Upper lobe of left lung (tissue), 6 donors: ENCODE data around the gene SHLD2. TPM values are rescaled to one million over a fixed set of nuclear protein-coding genes. Genes with fewer than 3 reads are reported as not detected.
A peak's percentile ranks its signal among the peaks of the same experiment; 100 is the strongest.
"Not testable (repeated sequence)": the region's sequence is repeated elsewhere in the genome, so short reads cannot be mapped to it uniquely, and the experiment has no call there.

ENCODE experiments used
- ATAC-seq, 2 donors: fragments of 200-7000 bp; cut with Tn5 transposase; one replicate each; pipeline ENCODE4 v1.9.1; 2022; ENCODE audit warnings: mild to moderate bottlenecking in 2 of 2, moderate library complexity in 2 of 2; ENCODE audit not compliant: low FRiP score in 2 of 2
- DNase-seq, 2 donors: peaks; one replicate each; pipeline ENCODE4 v3.0.0-alpha.2; 2019 to 2020
- H3K27ac ChIP-seq, 4 donors: fragments of 200-600 bp; sonication (generic); one replicate each; pipeline ENCODE4 v1.5.1; 2016 to 2019
- H3K27me3 ChIP-seq, 4 donors: fragments of 200-600 bp; sonication (generic); one replicate each; pipeline ENCODE4 v1.5.1; 2017 to 2019
- H3K36me3 ChIP-seq, 4 donors: fragments of 200-600 bp; sonication (generic); one replicate each; pipeline ENCODE4 v1.5.1; 2016 to 2019
- H3K4me1 ChIP-seq, 4 donors: fragments of 200-600 bp; sonication (generic); one replicate each; pipeline ENCODE4 v1.5.1; 2018 to 2019
- H3K4me3 ChIP-seq, 4 donors: fragments of 200-600 bp; sonication (generic); one replicate each; pipeline ENCODE4 v1.5.1; 2017 to 2019; ENCODE audit warnings: mild to moderate bottlenecking in 2 of 4, moderate library complexity in 1 of 4
- H3K9me3 ChIP-seq, 4 donors: fragments of 200-600 bp; sonication (generic); one replicate each; pipeline ENCODE4 v1.5.1; 2018 to 2019
- EP300 ChIP-seq, 4 donors: sonication (generic); formaldehyde crosslinking; IDR thresholded peaks; one replicate each; pipeline ENCODE4 v1.5.1; 2017; ENCODE audit warnings: antibody characterized with exemption in 4 of 4, control low read depth in 2 of 4
- POLR2A ChIP-seq, 4 donors: fragments of 450-650 bp; IDR thresholded peaks; one replicate each; pipeline ENCODE4 v1.5.1; 2016 to 2017; ENCODE audit warnings: antibody characterized with exemption in 4 of 4, mild to moderate bottlenecking in 2 of 4
- POLR2AphosphoS5 ChIP-seq, 2 donors: sonication (generic); formaldehyde crosslinking; IDR thresholded peaks; one replicate each; pipeline ENCODE4 v1.5.1; 2017; ENCODE audit warnings: antibody characterized with exemption in 2 of 2
- WGBS, 2 donors: methylation state at CpG; one replicate each; pipeline ENCODE4 v1.1.5; 2017 to 2018; 5-methylcytosine and 5-hydroxymethylcytosine counted together
- total RNA-seq, 6 donors: library from RNA; depleted of rRNA in 4 of 6; stranded (reverse); fragments of >200 nt in 4 of 6; gene quantifications; one replicate each; pipeline versions ENCODE4 v1.1.0 to v1.2.1, GENCODE V29; 2016 to 2021
- TF ChIP-seq, protein P1 (sequence below), 6 experiments: fragments of 450-650 bp in 4 of 6; fragments of 200-600 bp in 2 of 6; sonication (generic) in 2 of 6; IDR thresholded peaks; one replicate each; pipeline ENCODE4 v1.5.1; 2016 to 2019; ENCODE audit warnings: antibody characterized with exemption in 6 of 6
- donor health status: DM: no; HTN: no; CAD: no; lungs with moderate emphysema.
- donor health status: DM: no; HTN: yes; CAD: no; lungs with severe emphysema.

SHLD2 gene
- total RNA-seq, 6 donors from 2014 or later, result 19.8 to 38.7 (median 26.4) TPM

DNA sequence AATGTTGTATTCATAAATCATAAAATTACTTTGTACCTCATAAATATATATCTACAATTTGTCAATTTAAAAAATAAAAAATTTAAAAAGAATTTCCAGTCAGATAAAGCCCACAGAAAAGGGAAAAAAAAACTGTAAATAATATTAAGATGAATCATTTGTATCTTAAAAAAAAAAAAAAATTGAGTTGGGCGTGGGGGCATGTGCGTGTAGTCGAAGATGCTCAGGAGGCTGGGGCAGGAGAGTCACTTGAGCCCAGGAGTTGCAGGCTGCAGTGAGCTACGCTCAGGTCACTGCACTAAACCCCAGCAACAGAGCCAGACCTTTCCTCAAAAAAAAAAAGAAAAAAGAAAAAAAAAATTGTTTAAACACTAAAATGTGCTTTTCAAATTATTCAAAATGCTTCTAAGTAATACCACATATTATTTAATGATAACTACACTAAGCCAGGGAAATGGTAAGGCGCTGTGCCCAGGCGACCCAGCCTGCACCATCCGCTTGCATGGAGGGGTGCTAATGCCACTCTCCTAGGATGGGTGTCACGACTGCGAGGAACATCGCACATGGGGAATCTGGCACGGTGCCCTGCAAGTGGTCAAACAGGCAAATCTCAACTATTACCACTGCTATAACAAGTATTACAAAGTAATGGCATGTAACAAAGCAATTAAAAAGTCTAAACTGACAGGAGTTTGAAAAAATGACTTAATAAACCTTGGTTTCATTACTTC, 15.7 kb upstream of the SHLD2 start:
- Histone ChIP-seq H3K36me3 (peaks cover 0 to 17% (median 3%) of the 10 kb centered on the region in 4 donors), H3K4me1 (peaks cover 9 to 25% (median 23%) of the 10 kb centered on the region in 4 donors), H3K27me3 (no peaks in the 10 kb centered on the region), H3K4me3 (no peak overlapping the region), H3K27ac (no peak overlapping the region), H3K9me3 (no peaks in the 10 kb centered on the region)
- WGBS, 2 donors, result 84% methylated on average over 11 of the region's 11 CpGs
- ATAC-seq, result no peak
- TF ChIP-seq, protein P1, sequence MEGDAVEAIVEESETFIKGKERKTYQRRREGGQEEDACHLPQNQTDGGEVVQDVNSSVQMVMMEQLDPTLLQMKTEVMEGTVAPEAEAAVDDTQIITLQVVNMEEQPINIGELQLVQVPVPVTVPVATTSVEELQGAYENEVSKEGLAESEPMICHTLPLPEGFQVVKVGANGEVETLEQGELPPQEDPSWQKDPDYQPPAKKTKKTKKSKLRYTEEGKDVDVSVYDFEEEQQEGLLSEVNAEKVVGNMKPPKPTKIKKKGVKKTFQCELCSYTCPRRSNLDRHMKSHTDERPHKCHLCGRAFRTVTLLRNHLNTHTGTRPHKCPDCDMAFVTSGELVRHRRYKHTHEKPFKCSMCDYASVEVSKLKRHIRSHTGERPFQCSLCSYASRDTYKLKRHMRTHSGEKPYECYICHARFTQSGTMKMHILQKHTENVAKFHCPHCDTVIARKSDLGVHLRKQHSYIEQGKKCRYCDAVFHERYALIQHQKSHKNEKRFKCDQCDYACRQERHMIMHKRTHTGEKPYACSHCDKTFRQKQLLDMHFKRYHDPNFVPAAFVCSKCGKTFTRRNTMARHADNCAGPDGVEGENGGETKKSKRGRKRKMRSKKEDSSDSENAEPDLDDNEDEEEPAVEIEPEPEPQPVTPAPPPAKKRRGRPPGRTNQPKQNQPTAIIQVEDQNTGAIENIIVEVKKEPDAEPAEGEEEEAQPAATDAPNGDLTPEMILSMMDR (IDR thresholded peaks at IDR 0.05), result no peak
- TF ChIP-seq EP300 (IDR thresholded peaks at IDR 0.05) (no peak), POLR2A (IDR thresholded peaks at IDR 0.05) (no peak), POLR2AphosphoS5 (IDR thresholded peaks at IDR 0.05) (no peak)
- DNase-seq, result no peak

DNA sequence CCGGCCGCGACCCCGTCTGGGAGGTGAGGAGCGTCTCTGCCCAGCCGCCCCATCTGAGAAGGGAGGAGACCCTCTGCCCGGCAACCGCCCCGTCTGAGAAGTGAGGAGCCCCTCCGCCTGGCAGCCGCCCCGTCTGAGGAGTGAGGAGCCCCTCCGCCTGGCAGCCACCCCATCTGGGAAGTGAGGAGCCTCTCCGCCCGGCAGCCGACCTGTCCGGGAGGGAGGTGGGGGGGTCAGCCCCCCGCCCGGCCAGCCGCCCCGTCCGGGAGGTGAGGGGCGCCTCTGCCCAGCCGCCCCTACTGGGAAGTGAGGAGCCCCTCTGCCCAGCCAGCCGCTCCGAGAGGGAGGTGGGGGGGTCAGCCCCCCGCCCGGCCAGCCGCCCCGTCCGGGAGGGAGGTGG, 14.4 kb upstream of the SHLD2 start:
- WGBS, 2 donors, result 91% methylated on average over 6 of the region's 31 CpGs; no CpG with 5 or more reads in 1 of the 2 donors
- H3K4me3 ChIP-seq, result not testable (repeated sequence)
- H3K27ac ChIP-seq, result peak overlapping the region in 1 of 4 donors; percentile 54

DNA sequence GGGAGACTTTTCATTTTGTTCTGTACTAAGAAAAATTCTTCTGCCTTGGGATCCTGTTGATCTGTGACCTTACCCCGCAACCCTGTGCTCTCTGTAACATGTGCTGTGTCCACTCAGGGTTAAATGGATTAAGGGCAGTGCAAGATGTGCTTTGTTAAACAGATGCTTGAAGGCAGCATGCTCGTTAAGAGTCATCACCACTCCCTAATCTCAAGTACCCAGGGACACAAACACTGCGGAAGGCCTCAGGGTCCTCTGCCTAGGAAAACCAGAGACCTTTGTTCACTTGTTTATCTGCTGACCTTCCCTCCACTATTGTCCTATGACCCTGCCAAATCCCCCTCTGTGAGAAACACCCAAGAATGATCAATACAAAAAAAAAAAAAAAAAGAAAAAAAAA, 13.4 kb upstream of the SHLD2 start:
- DNase-seq, H3K36me3 ChIP-seq, H3K9me3 ChIP-seq, H3K4me3 ChIP-seq, ATAC-seq, H3K27me3 ChIP-seq: not testable (repeated sequence)
- 80% methylated on average over 2 of the region's 3 CpGs; no CpG with 5 or more reads in 1 of the 2 donors for WGBS, 2 donors
- H3K27ac ChIP-seq, result peak overlapping the region in 3 of 4 donors; percentile 9 to 60 (median 42)
- H3K4me1 ChIP-seq, result peaks cover 15 to 33% (median 27%) of the 10 kb centered on the region in 4 donors

More for the DNA sequence above, 14.4 kb upstream of the SHLD2 start:
- DNase-seq, result peak in 1 of 2 donors; percentile 63
- H3K36me3 ChIP-seq, H3K27me3 ChIP-seq, ATAC-seq, H3K9me3 ChIP-seq: not testable (repeated sequence)
- H3K4me1 ChIP-seq, result peaks cover 15 to 33% (median 27%) of the 10 kb centered on the region in 4 donors

DNA sequence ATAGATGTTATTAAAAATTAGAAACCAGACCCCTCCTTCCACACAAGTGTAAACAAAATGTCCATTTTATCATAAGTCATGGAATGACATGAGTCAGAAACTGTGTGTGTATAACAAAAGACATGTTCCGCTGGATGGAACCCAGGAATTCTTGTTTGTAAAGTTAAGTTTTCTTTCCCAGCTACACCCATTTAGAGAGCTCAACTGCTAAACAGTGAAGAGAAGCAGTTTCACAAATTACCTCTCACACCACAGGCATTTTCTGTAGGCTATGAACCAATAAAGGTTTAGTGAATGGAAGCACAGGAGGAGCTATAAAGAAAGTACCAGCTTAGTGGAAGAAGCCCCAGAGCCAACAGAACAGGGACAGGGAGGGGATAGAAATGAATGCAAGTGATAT, 12.8 kb upstream of the SHLD2 start:
- Histone ChIP-seq H3K27ac (peak overlapping the region; percentile 42 to 73 (median 62)), H3K4me1 (peaks cover 15 to 36% (median 28%) of the 10 kb centered on the region in 4 donors)
- H3K9me3 ChIP-seq, H3K27me3 ChIP-seq, DNase-seq, H3K36me3 ChIP-seq, H3K4me3 ChIP-seq: not testable (repeated sequence)
- 32 to 55% methylated on average over 1 of the region's 1 CpG for WGBS, 2 donors
- peak in 1 of 2 donors; percentile 63 for ATAC-seq

DNA sequence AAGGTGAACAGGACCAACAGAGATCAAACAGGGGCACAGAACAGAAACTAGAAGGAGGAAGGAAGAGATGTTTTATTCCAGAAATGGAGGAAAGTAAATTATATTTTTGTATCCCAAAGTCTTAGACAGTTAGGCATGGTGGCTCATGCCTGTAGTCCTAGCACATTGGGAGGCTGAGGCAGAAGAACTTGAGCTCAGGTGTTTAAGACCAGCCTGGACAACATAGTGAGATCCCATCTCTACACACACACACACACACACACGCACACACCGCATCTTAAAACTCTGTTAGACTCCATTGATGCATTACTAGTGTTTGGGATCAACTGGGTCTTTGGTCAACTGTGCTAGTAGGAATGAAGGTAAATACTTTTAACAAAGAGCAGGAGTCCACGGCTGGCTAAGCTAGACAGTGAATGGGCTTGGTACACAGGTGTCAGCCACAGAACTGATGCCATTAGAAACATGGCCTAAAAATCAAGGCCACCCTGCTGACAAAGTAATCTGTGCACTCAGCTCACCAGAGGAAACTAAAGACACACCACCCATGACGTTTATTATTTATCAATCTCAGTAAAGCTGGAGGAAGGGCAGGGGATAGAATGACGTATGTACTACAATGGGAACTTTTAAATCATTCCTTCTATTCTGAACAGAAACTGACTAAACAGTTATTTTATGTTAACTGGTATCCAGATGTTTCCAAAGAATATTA, 11.3 kb upstream of the SHLD2 start:
- peak; percentile 53 to 89 for ATAC-seq

DNA sequence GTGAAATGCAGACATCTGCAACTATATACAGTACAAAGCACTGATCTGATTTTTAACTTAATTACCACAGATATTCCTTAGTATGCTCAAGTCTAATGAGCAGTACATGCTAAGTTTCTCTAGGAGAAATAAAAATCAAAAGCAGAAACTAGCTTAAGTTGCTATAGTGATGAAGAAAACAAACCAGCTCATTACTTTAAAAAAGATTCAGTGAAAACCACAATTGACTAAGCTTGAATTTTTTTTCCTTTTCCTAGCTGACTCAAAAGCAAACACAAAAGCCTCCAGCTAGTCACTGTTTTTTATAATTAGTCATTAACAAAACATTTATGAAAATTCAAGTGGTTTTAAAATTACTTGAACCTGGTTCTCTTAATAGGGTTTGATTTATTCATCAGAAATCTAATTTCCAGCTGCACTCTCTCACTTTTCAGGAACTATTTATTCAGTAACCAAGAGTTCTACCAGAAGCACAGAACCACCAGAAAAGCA, 10.7 kb upstream of the SHLD2 start:
- not testable (repeated sequence) for H3K4me3 ChIP-seq, H3K27me3 ChIP-seq, DNase-seq, H3K9me3 ChIP-seq, H3K36me3 ChIP-seq
- ATAC-seq, result peak; percentile 15 to 73
- peaks cover 15 to 48% (median 29%) of the 10 kb centered on the region in 4 donors for H3K4me1 ChIP-seq
- H3K27ac ChIP-seq, result peak overlapping the region; percentile 35 to 73 (median 67)

More for the DNA sequence above, 11.3 kb upstream of the SHLD2 start:
- H3K4me3 ChIP-seq, H3K27me3 ChIP-seq, H3K36me3 ChIP-seq, DNase-seq, H3K9me3 ChIP-seq: not testable (repeated sequence)
- peak overlapping the region; percentile 35 to 73 (median 67) for H3K27ac ChIP-seq
- WGBS, 2 donors, result 37 to 42% methylated on average over 5 of the region's 5 CpGs
- peaks cover 15 to 45% (median 29%) of the 10 kb centered on the region in 4 donors for H3K4me1 ChIP-seq

DNA sequence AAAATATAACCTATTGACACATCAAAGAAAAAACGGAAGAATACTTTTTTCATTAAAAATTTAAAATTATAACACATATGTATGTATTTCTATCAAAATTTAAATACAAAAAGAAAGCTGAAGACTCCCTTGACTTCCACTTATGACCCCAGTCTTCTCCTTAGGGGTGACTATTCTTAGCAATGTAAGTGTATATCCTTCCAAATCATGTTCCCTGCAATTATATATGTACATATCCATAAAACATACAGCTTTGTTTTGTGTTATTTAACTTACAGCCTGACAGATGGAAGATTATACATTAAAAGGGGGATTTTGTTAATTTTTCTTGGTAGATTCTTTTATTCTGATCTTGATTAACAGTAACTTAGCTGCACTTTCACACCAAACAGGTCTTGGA, 9.5 kb upstream of the SHLD2 start:
- H3K36me3 ChIP-seq, result no peaks in the 10 kb centered on the region
- 97% methylated on average over 1 of the region's 1 CpG for WGBS, 2 donors
- H3K27me3 ChIP-seq, result no peaks in the 10 kb centered on the region
- no peak for ATAC-seq
- H3K9me3 ChIP-seq, result no peaks in the 10 kb centered on the region
- no peak overlapping the region for H3K4me3 ChIP-seq
- no peak overlapping the region for H3K27ac ChIP-seq
- DNase-seq, result no peak
- H3K4me1 ChIP-seq, result peaks cover 18 to 57% (median 36%) of the 10 kb centered on the region in 4 donors
- TF ChIP-seq EP300 (IDR thresholded peaks at IDR 0.05) (no peak), POLR2A (IDR thresholded peaks at IDR 0.05) (no peak), POLR2AphosphoS5 (IDR thresholded peaks at IDR 0.05) (no peak)
- TF ChIP-seq, protein P1 (IDR thresholded peaks at IDR 0.05), result no peak
